IPS-18c (cell line): ENCODE results near the gene PPIL4.
A peak's percentile ranks its signal among the peaks of the same experiment; 100 is the strongest.

ENCODE experiments used
- H3K4me3 ChIP-seq: 2 replicates; pipeline ENCODE4 v1.7.0; 2013; ENCODE audit warnings: low read depth, mild to moderate bottlenecking, low read length, moderate library complexity; ENCODE audit not compliant: insufficient read depth
- H3K9me3 ChIP-seq: one replicate; pipeline ENCODE4 v1.6.1; 2013; ENCODE audit warnings: mild to moderate bottlenecking, low read length, moderate library complexity; ENCODE audit not compliant: control insufficient read depth, insufficient read depth

Gene PPIL4, protein sequence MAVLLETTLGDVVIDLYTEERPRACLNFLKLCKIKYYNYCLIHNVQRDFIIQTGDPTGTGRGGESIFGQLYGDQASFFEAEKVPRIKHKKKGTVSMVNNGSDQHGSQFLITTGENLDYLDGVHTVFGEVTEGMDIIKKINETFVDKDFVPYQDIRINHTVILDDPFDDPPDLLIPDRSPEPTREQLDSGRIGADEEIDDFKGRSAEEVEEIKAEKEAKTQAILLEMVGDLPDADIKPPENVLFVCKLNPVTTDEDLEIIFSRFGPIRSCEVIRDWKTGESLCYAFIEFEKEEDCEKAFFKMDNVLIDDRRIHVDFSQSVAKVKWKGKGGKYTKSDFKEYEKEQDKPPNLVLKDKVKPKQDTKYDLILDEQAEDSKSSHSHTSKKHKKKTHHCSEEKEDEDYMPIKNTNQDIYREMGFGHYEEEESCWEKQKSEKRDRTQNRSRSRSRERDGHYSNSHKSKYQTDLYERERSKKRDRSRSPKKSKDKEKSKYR

DNA sequence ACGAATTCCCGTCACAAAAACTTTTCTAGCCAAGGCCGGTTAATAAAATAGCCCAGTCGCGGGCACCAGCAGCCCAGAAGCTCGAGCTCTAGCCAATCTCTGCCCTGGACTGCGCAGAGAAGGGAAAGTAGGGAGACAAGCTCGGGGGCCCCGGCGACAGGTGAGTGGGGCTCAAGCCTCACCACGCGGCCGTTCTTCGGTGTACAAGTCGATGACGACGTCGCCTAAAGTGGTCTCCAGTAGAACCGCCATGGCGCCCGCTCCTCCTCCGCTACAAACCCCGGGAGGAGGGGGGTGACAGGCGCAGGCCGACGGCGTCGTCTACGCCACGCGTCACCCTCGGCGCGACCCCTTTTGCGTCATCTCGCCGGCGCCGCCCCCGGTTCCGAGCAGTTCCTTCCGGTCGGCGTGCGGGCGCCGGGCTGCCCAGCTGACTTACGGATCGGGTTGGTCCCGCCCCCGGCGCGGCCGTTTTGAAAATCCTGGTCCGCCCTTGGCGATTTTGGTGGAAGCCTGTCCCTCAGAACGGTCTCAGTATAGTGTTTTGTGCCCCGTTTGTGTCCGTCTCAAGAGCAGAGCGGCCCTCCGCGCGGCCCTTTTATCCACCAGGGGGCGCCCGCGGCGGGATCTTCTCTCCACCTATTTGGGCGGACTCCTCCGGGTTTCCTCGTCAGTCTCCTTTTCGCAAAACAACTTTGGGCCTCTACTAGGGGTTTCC lies at the start of gene PPIL4:
Gene PPIL4, minus strand, starts transcription at position 290 of the 718 bp plus-strand sequence. Its CDS starts 38 bp downstream, at position 252.
- no peaks in the 10 kb centered on the region for H3K9me3 ChIP-seq
- peak within 1 kb of the TSS; percentile 71 for H3K4me3 ChIP-seq

- no peak overlapping the region for H3K4me3 ChIP-seq
- no peaks in the 10 kb centered on the region for H3K9me3 ChIP-seq
Observed at GRCh38 chr6:149593408-149593807, 47.6 kb upstream of the PPIL4 start.

DNA sequence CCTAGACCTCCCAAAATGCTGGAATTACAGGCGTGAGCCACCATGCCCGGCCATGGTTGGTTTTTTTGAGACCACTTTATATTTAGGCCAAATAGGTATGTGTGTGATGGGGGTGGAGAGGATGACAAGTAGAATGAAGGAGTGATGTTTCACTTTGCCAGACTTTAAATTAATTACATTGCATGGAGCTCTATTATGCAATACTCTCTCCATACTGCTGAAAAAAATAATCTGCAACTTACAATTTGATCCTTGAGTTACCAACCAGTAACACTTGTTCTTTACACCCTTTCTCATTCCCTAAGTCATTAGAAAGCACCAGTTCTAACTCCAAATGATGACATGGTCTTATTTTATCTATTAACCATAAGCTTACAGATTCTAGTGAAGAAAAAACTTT lies 47.1 kb upstream of the PPIL4 start:
- no peak overlapping the region for H3K4me3 ChIP-seq
- H3K9me3 ChIP-seq: no peaks in the 10 kb centered on the region

GRCh38 chr6:149586149-149586548 lies 40.3 kb upstream of the PPIL4 start:
- no peak overlapping the region for H3K4me3 ChIP-seq
- H3K9me3 ChIP-seq: no peaks in the 10 kb centered on the region

- H3K9me3 ChIP-seq: no peaks in the 10 kb centered on the region
- H3K4me3 ChIP-seq: no peak overlapping the region
Observed at GRCh38 chr6:149581349-149581748, 35.5 kb upstream of the PPIL4 start.

DNA sequence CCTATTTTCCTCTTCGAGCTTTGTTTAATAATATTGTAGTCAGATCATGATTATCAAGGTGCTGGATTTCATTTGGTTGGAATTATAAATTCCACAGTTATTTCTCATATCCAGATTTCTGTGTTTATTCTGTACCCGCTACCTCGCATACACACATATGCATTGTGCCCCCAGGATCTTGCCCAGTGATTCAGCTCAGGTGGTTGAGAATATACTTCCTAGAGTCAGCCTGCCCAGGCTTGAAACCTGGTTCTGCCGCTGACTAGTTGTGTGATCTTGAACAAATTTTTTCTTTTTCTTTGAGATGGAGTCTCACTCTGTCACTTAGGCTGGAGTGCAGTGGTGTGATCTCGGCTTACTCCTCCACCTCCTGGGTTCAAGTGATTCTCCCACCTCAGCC lies 35.0 kb upstream of the PPIL4 start:
- H3K9me3 ChIP-seq: no peaks in the 10 kb centered on the region
- no peak overlapping the region for H3K4me3 ChIP-seq

DNA sequence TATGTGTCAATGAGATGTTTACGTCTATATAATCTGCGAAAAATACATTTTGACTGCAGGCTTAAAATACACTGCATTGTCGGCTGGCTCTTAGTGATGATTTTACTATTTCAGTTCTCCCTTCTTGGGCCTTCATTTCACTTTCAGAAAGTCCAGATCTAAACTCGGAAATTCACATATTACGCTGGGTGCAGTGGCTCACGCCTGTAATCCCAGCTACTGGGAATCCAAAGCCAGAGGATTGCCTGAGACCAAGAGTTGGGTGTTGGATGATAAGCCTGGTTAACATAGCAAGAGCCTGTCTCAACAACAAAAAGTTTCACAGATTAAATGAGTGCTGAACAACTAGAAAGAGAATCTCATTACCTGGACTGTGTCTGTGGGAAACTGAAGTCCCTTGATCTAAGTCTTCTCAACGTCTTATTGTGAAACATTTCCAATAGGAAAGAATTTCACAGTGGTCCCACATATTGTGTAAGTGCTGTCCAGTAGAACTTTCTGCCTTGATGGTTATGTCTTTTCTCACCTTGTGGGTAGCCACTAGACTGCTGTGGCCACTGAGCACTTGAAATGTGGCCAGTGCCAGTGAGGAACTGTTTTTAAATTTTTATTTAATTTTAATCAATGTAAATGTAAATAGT lies 22.2 kb upstream of the PPIL4 start:
- no peak overlapping the region for H3K4me3 ChIP-seq
- no peaks in the 10 kb centered on the region for H3K9me3 ChIP-seq

GRCh38 chr6:149567194-149567586 lies 21.3 kb upstream of the PPIL4 start:
- Histone ChIP-seq H3K9me3 (no peaks in the 10 kb centered on the region), H3K4me3 (peak overlapping the region; percentile 94)

GRCh38 chr6:149566410-149567193 lies 20.8 kb upstream of the PPIL4 start:
- H3K9me3 ChIP-seq: no peaks in the 10 kb centered on the region
- peak overlapping the region; percentile 94 for H3K4me3 ChIP-seq

DNA sequence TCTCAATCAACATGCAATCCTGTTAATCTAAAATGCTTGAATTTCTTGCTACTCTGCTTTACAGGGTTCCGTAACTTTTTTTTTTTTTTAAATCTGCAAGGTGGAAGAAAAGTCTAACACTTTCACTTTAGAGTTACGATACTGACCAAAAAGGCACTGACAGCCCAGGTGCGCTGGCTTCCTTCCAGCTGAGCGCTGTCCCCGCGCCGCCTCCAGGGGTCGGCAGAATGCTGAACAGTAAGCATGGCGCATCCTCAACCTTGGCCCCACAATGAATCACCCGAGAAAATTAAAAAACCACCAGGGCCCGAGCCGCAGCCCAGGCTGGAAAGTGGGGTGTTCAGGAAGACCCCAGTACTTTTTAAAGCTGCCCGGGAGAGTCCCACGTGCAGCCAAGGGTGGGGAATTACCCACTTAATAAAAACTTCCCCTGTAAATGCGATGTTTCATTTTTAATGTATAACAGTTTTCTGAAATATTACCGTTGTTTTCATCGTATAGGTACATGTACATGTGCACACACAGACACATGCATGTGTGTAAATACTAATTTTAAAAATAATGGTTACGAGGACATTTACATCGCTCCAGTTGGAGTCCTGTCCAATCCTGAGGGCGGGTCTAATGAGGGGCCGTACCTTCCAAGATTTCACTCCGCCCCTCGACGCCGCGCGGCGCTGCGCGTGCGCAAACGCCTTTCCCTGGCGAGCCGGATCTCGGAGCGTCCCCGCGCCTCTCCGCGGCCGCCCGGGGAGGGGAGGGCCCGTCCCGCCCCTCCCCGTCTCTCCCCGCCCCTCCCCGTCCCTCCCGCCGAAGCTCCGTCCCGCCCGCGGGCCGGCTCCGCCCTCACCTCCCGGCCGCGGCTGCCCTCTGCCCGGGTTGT lies 19.9 kb upstream of the PPIL4 start, which contains the start of gene GINM1:
Gene GINM1, plus strand, starts transcription at position 849 of the 883 bp plus-strand sequence. CDS start 40 bp downstream, outside the sequence.
- Histone ChIP-seq H3K9me3 (no peaks in the 10 kb centered on the region), H3K4me3 (peak within 1 kb of the TSS; percentile 94)

- H3K9me3 ChIP-seq: no peaks in the 10 kb centered on the region
- H3K4me3 ChIP-seq: no peak overlapping the region
Observed at GRCh38 chr6:149563928-149564325, 18.1 kb upstream of the PPIL4 start.

DNA sequence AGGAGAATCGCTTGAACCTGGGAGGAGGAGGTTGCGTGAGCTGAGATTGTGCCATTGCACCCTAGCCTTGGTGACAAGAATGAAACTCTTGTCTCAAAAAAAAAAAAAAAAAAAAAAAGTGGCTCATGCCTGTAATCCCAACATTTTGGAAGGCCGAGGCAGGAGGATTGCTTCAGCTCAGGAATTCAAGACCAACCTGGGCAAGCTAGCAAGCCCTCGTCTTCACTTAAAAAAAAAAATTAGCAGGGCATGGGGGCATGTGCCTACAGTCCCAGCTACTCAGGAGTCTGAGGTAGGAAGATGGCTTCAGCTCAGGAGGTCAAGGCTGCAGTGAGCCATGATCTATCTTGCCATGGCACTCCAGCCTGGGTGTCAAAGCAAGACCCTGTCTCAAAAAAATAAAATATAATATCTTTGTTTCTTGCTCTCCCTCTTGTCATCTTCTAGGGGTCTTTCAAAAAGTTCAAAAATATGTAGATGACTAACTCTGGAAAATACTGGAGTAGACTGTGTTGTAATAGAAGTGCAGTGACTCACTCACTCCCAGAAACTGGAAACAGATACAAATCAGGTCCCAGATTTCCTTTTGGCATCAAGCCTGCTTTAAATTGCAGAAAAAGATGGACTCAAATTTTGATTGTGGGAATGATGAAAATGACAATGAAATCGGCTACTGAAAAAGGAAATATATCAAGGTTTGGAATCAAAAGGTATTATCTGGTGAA lies 17.5 kb upstream of the PPIL4 start:
- Histone ChIP-seq H3K9me3 (no peaks in the 10 kb centered on the region), H3K4me3 (no peak overlapping the region)

GRCh38 chr6:149560736-149561135 lies 14.9 kb upstream of the PPIL4 start:
- no peak overlapping the region for H3K4me3 ChIP-seq
- no peaks in the 10 kb centered on the region for H3K9me3 ChIP-seq

GRCh38 chr6:149559389-149559788 lies 13.5 kb upstream of the PPIL4 start:
- Histone ChIP-seq H3K4me3 (no peak overlapping the region), H3K9me3 (no peaks in the 10 kb centered on the region)

GRCh38 chr6:149558029-149558428 lies 12.2 kb upstream of the PPIL4 start:
- H3K4me3 ChIP-seq: no peak overlapping the region
- H3K9me3 ChIP-seq: no peaks in the 10 kb centered on the region

DNA sequence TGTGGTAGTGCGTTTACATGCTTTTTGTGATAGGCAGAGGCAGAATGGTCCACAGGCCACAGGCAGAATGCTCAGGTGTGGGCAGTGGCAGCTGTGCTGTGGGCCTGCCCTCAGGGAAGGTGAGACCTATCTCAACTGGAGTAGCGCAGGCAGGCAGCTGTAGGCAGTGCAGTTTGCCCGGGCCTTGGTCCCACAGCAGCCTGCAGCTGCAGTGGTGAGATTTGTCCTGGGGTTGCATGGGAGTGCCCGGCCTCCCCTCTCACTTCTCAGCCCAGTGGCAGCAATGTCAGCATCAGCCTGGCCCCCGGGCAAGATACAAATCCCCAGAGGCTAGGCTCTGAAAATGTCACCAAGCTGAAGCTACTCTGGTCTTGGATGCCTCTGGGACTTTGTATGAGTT lies 6.1 kb upstream of the PPIL4 start:
- Histone ChIP-seq H3K9me3 (no peaks in the 10 kb centered on the region), H3K4me3 (no peak overlapping the region)
